Cerebellar cortex (tissue), 1 donor: ENCODE results near the gene GRID2.
"Not testable (repeated sequence)": the region's sequence is repeated elsewhere in the genome, so short reads cannot be mapped to it uniquely, and the experiment has no call there.

ENCODE experiments used
- DNase-seq: peaks from one replicate; pipeline ENCODE4 v3.0.0-alpha.2; 2015; ENCODE audit warnings: low spot score

Gene GRID2

GRCh38 chr4:93515208-93515607 lies 1211.4 kb downstream of the GRID2 start:
- no peak for DNase-seq

- DNase-seq: no peak
Measured at GRCh38 chr4:93529692-93530372, 1226.1 kb downstream of the GRID2 start.

GRCh38 chr4:93532234-93532633 lies 1228.5 kb downstream of the GRID2 start:
- no peak for DNase-seq

GRCh38 chr4:93540562-93540961 lies 1236.8 kb downstream of the GRID2 start:
- DNase-seq: no peak

GRCh38 chr4:93561842-93562241 lies 1258.1 kb downstream of the GRID2 start:
- DNase-seq: no peak

- no peak for DNase-seq
Measured at GRCh38 chr4:93568758-93569157, 1265.0 kb downstream of the GRID2 start.

GRCh38 chr4:93573285-93573684 lies 1269.5 kb downstream of the GRID2 start:
- no peak for DNase-seq

GRCh38 chr4:93578942-93579341 lies 1275.2 kb downstream of the GRID2 start:
- no peak for DNase-seq

GRCh38 chr4:93605163-93605562 lies 1301.4 kb downstream of the GRID2 start:
- DNase-seq: no peak

GRCh38 chr4:93617606-93618005 lies 1313.8 kb downstream of the GRID2 start:
- no peak for DNase-seq

GRCh38 chr4:93633721-93634120 lies 1330.0 kb downstream of the GRID2 start:
- no peak for DNase-seq

- no peak for DNase-seq
Measured at GRCh38 chr4:93635943-93636342, 1332.2 kb downstream of the GRID2 start.

GRCh38 chr4:93645120-93645519 lies 1341.4 kb downstream of the GRID2 start:
- DNase-seq: no peak

GRCh38 chr4:93646233-93646930 lies 1342.6 kb downstream of the GRID2 start:
- no peak for DNase-seq

- no peak for DNase-seq
Measured at GRCh38 chr4:93648258-93648657, 1344.5 kb downstream of the GRID2 start.

- no peak for DNase-seq
Measured at GRCh38 chr4:93649828-93650227, 1346.1 kb downstream of the GRID2 start.

GRCh38 chr4:93654211-93654610 lies 1350.4 kb downstream of the GRID2 start:
- DNase-seq: no peak

- no peak for DNase-seq
Measured at GRCh38 chr4:93657527-93657926, 1353.8 kb downstream of the GRID2 start.

- no peak for DNase-seq
Measured at GRCh38 chr4:93658443-93658842, 1354.7 kb downstream of the GRID2 start.

GRCh38 chr4:93659629-93660028 lies 1355.9 kb downstream of the GRID2 start:
- DNase-seq: no peak

- DNase-seq: no peak
Measured at GRCh38 chr4:93660036-93660435, 1356.3 kb downstream of the GRID2 start.

GRCh38 chr4:93670434-93670833 lies 1366.7 kb downstream of the GRID2 start:
- no peak for DNase-seq

- DNase-seq: no peak
Measured at GRCh38 chr4:93671093-93671492, 1367.3 kb downstream of the GRID2 start.

- DNase-seq: not testable (repeated sequence)
Measured at GRCh38 chr4:93676937-93677336, 1373.2 kb downstream of the GRID2 start.
